ENCODE results near the gene RPS18.
A peak's percentile ranks its signal among the peaks of the same experiment; 100 is the strongest.
"Not testable (repeated sequence)": the region's sequence is repeated elsewhere in the genome, so short reads cannot be mapped to it uniquely, and the experiment has no call there.

The RPS18 gene

DNA sequence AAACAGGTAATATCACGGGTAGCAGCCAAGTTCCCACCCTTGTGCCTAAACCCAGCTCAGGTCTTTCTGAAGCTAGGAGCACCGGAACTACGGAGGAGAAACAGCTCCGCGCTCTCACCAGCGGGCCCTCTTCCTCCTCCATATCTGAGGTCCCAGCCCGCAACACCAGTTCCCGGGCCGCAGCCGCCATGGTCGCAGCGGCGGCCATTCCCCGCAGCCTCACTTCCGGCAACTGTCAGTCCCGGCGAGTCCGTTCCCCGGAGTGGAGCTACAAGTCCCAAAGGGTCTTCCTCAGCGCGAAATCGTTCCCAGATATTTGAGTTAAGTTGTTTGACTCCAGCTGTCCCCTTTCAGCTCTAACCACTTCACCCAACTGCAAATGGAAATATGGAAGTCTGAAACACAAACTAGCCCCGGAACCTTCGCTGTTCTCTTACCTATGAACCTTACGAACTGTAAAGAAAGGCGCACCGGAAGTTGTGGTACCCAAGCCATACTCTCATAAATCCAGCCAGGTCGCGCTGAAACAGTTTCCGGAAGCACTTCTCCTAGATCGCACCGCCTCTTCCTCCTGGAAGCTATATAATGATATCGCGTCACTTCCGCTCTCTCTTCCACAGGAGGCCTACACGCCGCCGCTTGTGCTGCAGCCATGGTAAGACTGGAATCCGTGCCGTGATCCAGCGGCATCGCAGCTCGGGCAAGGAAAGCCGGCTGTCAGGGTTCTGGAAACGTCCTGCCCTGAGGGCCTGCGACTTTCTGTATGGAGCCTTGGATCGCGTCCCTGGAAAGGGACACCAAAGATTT lies at the start of gene RPS18, which contains the start of gene VPS52:
Gene RPS18, plus strand, starts transcription at position 608 of the 807 bp plus-strand sequence. Its CDS starts 45 bp downstream, at position 653.
Gene VPS52, minus strand, starts transcription at position 409 of the 807 bp plus-strand sequence. Its CDS starts 201 bp downstream, at position 208.
- peak; percentile 98 for DNase-seq

DNA sequence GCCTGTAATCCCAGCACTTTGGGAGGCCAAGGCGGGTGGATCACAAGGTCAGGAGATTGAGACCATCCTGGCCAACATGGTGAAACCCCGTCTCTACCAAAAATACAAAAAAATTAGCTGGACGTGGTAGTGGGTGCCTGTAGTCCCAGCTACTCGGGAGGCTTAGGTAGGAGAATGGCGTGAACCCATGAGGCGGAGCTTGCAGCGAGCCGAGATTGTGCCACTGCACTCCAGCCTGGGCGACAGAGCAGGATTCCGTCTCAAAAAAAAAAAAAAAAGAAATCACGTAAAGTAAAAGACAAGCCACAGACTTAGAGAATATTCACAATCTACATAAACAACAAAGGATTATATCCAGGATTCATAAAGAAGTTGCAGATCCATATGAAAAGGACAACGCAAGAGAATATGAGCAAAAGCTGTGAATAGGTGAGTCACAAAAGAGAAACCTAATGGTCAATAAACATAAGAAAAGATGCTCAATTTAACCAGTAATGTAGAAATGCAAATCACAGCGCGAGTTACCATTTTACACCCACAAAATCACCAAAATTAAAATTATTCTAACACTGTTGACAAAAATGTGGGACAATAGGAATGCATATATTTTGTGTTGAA lies 45.3 kb upstream of the RPS18 start:
- not testable (repeated sequence) for DNase-seq

DNA sequence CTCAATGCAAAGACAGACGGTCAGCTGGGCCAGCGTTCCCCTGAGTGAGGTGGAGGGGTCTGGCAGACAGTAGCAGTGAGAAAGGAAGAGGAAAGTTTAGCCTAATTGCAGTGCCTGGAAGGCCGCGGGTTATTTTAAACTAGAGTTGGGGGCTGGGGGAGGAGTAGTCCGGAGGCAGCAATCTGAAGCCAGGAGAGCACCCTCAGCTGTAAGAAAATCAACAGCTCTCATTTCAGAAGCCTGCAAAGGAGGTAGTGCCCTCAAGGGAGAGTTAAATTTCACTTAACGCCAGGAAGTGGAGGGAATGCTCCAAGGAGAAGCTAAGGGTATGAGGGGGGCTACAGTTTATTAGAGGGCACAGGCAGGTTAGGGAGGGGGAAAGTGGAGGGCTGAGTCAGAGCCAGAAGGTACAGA lies 36.6 kb upstream of the RPS18 start:
- no peak for DNase-seq

DNA sequence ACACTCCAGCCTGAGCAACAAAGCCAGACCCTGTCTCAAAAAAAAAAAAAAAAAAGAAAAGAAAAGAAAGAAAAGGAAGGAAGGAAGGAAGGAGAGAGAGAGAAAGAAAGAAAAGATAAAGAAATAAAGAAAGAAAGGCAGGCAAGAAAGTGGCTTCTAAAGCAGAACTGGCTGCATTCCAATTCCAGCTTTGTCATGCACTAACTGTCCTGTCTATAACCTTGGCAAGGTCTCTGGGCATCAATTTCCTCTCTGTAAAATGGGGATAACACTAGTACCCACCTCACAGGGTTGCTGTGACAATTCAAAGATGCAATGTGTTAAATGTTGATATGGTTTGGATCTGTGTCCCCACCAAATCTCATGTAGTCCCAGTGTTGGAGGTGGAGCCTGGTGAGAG lies 35.5 kb upstream of the RPS18 start:
- DNase-seq, result no peak

DNA sequence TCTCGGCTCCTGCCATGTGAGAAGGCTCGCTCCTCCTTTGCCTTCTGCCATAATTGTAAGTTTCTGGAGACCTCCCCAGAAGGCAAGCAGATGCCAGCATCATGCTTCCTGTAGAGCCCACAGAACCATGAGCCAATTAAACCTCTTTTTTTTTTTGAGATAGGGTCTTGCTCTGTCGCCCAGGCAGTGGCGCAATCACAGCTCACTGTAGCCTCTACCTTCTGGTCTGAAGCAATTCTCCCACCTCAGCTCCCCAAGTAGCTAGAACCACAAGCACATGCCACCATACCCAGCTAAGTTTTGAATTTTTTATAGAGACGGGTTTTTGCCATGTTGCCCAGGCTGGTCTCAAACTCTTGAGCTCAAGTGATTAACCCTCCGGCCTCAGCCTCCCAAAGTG lies 35.0 kb upstream of the RPS18 start:
- no peak for DNase-seq

DNA sequence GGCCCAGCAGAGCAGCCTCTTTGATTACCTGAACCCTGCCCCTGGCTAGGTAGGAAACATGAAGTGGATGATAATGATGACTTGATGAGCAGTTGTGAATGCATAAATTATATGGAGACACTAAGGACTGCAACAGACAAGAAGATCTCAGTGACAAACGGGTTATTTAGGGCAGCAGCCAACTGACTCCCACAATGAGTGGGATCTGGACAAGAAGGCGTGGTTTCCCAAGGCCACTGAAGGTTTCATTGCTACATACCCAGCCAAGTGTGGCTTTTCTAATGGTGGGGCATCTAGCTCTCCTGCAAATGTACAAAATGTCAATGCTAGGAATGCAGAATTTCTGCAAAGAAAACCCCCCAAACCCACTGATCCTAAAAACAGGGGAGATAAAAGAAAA lies 34.1 kb upstream of the RPS18 start:
- DNase-seq, result no peak

DNA sequence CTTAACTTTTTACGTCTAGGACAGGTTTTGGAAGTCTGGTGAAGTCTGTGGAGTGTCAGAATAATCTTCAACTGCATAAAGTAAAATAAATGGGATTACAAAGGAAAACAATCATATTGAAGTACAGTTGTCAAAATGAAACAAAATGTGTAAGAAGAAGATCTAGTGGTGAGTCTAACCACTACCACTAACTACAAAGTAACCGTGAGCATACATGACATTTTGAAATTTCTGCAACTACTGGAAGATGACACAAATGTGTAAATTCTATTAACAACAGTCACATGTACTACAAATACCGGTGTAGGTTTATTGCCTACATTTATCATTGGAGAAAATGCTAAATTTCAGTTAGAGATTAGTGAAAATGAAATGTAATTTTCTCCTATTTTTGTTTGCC lies 29.9 kb upstream of the RPS18 start:
- no peak for DNase-seq

DNA sequence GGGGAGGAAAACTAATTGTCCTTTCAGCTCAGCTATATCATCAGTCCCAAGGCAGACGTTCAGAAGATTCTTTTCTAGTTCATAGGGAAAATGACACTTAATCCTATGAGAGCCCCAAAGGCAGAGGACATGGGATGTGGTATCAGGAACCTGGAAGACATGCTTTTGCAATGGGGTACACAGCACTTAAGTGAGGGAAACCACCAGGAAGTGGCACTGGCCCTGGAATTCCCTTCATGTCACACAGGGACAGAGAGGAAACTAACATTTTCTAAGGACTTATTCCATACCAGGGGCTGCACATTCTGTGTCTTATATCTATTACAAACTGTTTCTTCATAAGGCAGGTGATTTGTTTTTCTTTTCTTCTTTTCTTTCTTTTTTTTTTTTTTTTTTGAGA lies 28.4 kb upstream of the RPS18 start:
- no peak for DNase-seq

DNA sequence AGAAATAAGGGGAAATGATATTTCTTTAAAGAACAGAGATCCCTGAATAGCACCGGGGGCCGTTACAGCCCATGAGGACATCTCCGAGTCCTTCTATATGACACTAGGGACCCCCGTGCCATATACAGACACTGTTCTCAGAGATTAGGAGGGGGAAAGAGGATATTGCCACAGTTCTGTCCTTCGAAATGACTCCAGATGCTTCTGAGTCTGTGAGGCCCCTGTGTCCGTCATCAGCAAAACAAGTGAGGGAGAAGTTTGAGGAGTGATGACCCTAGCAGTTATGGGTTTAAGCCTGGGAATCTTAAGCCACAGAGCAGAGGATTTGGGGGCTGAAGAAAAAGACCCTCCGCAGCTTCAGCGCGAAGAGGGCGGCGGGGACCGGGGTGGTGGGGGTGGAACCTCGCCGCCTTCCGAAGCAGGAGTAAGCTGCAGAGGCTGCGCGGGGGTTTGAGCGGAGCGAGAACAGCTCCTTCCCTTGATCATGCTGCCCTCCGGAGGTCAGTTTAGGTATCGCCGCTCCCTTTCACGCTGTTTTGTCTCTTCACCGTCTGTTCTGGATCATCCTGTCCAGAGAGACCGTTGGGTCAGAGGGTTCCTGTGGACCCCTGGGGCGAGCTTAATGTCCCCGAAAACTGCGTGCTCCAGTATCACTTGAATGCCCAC lies 23.8 kb upstream of the RPS18 start:
- DNase-seq, result peak; percentile 70

DNA sequence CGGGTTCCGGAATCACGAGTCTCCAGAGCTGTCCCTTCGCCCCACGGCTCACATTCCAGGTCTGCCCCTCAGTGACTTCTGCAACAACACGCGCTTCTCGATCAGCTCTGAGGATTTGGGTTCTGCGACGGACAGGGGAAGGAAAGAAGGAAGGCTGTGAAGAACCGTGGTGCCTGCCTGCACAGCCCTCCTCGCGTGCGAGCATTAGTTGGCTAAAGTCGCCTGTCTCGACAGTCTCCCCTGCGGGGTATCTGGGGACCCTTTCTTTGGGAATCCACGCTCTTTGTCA lies 23.3 kb upstream of the RPS18 start:
- no peak for DNase-seq

DNA sequence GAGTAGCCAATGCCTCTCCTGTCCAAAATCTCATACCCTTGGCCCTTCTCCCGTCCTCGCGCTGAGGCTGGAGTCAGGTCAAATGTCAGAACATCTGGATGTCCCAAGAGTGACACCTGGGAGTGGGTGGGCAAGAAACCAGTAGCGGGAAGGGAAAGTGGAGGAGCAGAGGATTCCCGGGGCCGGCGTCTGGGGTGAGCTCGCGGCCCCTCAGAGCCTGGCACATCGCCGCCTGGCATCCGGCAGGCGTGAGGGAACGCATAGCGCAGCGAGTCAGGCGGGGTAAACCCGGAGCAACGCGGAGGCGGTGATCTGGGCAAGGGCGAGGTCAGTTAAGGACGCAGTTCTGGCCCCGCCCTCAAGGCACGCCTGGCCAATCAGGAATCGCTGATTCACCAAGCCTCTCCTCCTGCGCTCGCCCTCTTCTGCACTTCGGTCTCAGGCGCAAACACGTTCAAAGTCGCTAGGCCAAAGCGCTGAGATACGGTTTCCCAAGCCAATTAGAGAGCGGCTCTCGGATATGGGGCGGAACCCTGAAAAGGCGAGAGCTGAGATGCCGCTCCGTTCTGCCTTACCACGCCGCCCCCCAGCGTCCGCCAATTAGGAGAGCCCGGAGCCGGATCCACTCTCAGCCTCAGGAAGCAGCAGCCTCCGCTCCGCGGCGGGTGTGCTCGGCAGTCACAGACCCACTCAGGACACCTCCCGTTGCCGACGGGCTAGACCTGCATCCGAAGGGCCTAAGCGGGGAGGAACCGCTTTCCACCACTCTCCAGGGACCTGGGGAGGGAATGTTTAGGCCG lies 22.7 kb upstream of the RPS18 start:
- DNase-seq, result peak; percentile 99

DNA sequence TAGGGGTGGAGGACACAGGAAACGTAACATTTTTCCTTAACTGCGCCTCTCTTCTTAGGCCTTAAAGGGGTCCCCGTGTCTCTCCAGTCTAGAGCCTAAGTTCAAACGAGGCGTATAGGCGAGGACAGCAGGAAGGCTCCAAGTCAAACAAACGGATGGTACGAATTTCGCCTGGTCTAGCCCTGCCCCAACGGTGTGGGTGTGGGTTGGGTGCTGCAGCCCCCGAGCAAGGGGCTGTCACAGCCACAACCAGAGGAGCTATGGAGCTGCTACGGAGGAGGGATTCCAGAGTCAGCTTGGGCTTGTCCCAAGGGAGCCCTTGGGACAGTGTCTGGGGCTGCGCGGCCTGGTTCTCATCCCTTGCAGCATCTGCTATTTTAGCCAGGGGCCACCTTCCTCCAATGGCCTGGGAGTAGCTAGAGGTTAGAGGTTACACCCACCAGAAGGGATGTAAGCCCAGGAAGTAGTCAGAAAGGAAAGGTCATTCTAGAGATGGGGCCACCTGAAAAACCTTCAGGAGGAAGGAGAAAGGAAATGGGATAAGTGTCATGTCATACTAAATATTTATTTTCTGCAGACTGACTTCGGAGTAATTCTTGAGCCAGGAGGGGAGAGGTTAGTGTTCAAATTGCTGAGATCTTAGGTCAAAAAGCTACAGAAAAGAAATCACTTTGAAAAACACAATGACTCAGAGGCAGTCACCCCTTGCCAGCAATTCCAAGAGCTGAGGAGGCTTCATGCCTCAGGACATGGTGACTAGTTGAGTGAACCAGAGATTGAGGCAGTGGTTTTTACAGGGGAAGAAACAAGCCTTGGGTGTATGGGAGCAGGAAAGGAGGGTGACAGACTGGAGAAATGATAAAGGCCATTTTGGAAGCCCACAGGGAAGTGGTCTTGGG lies 21.9 kb upstream of the RPS18 start:
- DNase-seq, result no peak

DNA sequence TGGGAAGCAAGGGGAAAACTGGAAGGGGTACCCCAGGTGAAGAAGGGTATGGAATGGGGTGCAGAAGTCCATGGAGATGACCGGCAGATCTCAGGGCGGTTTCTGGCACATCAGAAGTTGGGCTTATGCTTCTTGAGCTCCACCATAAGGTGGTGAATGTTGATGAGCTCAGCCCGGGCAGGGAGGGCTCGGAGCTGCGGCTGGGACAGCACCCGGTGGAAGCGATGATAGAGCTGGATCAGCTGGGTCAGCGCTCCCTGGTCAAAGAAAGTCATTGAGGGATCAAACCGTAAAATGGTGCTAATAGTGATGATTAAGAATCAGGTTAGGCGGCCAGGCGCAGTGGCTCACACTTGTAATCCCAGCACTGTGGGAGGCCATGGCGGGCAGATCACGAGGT lies 21.1 kb upstream of the RPS18 start:
- no peak for DNase-seq

DNA sequence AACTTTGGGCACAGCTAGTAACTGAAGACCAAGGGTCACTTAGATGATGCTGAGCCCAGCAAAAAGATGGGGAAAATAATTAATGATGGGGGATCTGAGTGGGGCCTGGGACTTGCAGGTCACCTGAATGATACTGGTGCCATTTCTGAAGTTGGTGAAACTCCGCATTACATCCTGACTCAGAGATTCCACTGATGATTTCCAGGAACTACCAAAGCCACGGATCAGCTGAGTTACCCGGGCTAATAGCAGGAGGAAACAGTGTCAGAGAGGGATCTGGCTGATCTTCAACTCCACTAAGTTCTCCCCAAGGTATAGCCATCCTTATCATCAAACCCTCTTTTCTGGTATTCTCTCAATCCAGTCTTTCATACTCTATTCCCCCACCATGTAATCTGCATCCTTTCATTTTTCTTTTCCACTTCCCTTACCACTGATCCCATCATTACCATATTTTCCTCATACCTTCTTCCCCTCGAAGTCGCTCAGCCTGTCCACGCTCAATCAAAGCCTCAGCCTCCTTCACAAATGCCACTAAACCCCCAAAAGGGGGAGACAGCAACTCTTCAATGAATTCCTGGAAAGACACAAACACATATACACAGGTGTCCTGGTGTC lies 20.4 kb upstream of the RPS18 start:
- no peak for DNase-seq

DNA sequence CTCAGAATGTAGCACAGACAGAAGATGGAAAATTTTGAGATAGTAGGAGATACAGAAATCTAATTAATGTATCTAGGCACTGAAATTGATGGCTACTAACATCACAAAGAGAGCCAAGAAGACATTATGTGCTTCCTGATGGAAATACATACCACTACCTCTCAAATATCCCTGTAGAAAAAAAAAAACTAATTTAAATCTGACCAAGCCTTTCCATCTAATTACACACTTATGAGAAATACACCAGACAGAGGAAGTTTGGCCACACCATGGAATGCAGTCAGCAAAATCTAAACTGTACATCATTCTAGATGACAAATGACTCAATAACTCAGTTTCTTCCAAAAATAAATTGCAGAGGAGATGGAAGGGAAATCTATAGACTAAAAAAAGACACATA lies 19.1 kb upstream of the RPS18 start:
- DNase-seq, result no peak

DNA sequence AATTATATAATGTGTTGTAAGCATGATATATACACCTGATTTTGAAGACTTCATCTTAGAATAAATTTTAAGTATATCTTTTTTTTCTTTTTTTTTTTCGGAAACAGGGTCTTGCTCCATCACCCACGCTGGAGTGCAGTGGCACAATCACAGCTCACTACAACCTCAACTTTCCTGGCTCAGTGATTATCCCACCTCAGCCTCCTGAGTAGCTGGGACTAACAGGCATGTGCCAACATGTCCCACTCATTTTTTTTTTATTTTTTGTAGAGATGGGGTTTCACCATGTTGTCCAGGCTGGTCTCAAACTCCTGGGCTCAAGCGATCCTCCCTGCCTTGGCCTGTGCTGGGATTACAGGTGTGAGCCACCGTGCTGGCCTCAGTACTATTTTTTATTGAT lies 17.3 kb upstream of the RPS18 start:
- no peak for DNase-seq

DNA sequence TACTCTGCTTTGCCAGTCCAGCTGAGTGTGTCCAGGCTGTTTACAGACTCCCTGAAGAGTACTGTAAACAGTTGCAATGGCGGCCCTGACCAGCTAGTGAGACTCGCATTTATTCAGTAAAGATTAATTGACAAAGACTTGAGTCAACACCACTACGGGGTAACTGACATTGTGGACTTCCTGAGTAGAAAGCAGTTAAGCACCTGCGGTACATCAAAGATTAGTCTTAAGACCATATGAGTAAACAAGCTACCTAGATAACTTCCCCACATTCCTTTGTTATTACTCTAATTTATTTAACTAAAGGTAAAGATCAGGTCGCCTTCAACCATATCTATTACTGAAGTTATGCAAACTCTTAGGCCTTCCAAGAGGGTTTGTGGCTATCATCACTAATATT lies 12.8 kb upstream of the RPS18 start:
- DNase-seq, result no peak

DNA sequence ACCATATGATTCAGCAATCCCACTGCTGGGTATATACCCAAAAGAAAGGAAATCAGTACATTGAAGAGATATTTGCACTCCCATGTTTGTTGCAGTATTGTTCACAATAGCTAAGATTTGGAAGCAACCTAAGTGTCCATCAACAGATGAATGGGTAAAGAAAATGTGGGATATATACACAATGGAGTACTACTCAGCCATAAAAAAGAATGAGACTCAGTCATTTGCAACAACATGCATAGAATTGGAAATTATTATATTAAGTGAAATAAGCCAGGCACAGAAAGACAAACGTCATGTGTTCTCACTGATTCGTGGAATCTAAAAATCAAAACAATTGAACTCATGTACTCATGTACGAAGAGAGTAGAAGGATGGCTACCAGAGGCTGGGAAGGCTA lies 9.4 kb upstream of the RPS18 start:
- DNase-seq, result not testable (repeated sequence)

DNA sequence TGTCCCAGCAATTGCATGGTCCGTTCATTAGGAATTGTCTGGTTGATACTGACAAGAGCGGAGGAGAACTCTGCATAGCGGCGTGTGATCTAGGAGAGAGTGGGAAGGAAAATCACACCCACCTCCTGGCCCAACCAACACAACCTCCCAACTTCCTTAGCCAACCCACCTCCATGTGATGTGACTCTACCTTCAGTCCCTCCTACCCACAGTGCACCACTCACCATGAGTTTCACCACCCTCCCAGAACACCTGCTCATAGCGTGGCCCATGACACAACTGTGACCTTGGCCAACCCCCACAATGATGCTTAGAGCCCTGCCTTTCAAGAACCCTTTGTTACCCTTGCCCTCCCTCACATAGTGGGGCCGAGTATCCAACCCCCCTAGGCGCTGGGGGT lies 7.9 kb upstream of the RPS18 start:
- no peak for DNase-seq

DNA sequence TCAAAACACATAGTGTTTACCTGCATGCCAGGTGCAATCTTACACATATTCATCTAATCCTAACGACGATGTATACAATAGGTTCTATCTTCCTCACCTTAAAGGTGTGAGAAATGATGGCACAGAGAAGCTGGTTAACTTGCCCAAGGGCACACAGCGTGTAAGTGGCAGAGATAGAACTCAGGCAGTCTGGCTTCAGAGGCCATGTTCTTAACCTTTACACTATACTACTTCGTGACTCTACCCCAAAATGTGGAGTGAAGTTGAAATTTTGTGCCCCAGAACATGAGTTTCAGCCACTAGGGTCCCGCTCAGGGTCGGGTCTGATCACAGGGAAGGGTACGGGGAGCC lies 783 bp upstream of the RPS18 start:
- DNase-seq, result no peak

DNA sequence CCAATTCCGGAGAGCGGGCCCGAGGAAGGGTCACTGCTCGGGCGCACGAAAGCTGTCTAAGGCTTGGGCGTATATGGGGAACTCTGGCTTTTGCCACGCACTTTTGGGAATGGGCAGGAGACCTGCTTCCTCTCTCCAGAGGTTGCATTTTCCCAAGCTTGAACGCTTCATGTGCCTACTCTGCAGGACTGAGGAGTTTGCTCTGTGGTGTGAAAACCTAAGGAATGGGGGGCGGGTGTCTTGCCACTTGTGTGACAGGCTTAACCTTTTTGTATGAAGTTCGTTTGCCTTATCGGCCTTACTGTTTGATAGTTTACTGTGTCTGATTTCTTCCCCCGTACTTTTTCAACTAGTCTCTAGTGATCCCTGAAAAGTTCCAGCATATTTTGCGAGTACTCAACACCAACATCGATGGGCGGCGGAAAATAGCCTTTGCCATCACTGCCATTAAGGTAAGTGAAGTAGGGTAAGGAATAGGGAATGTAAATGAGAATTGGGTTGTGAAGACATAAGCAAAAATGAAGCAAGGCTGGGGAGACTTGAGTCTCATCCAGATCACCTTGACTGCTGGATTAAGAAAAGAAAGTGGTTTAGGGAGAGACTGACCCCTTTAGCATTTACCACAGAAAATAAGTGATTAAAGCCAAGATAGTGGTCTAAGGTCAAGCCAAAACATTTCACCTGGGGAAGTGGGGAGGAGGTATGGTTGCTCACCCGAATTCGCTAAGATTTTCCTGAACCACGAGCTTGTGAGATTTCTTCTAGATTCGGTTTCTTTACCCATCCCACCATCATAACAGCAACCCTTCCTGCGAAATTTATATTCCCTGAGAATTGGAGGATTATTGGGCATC lies 627 bp downstream of the RPS18 start:
- DNase-seq, result no peak
